NT2/D1 (cell line): ENCODE measurements around the gene GARIN5A.

ENCODE experiments used
- SUZ12 ChIP-seq: IDR thresholded peaks from 2 replicates; pipeline ENCODE4 v1.6.1; 2011; ENCODE audit not compliant: insufficient read length, insufficient read depth; ENCODE audit errors: extremely low read depth
- YY1 ChIP-seq: IDR thresholded peaks from 2 replicates; pipeline ENCODE4 v1.6.1; 2011; ENCODE audit not compliant: insufficient read length, insufficient read depth
- ZNF274 ChIP-seq: IDR thresholded peaks from 2 replicates; pipeline ENCODE4 v1.6.1; 2011; ENCODE audit warnings: mild to moderate bottlenecking, low read depth, low read length

DNA sequence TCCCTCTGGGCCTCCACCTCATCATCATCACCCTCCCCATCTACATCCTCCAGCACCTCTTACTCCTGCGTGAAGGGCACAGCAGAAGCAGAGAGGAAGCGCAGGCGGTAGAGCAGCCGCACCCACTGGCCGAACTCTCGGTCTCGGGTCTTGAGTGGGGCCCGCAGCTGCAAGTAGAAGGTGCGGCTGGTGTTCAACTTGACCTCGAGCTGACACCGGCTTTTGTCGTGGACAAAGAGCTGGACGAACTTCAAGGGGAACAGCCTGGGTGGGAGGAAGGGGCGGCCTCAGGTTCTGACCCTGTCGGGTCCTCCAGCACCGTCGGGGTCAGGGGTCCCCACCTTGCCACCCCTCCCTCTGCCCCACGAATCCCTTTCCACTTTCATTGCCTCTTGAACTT lies 9.1 kb downstream of the GARIN5A start:
- TF ChIP-seq YY1: no peak
- TF ChIP-seq ZNF274: no peak
- TF ChIP-seq SUZ12: no peak
